Measurements from ENCODE around the gene INPP5D.
"Not testable (repeated sequence)": the region's sequence is repeated elsewhere in the genome, so short reads cannot be mapped to it uniquely, and the experiment has no call there.

Gene INPP5D

DNA sequence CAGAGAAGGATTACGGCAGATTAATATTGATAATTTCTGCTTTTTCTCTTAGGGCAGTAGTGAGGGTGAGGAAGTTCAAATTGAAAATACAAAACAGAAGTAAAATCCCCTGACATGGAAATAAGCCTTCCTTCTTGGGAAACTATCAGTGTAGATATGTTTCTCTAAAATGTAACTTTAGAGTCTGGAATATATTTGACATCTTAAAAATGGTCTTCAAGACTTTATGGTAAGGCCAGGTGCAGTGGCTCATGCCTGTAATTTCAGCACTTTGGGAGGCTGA lies 33.0 kb downstream of the INPP5D start:
- DNase-seq (ENCODE audit: insufficient read length, low spot score) = no peak
- no peak for TF ChIP-seq POLR2A (IDR thresholded peaks at IDR 0.05; ENCODE audit: low read depth, low read length)
- FAIRE-seq = no peak

- no peak for DNase-seq (ENCODE audit: insufficient read length, low spot score)
- no peak for TF ChIP-seq POLR2A (IDR thresholded peaks at IDR 0.05; ENCODE audit: low read depth, low read length)
- FAIRE-seq = no peak
Measured at GRCh38 chr2:233093721-233094120, 33.6 kb downstream of the INPP5D start.

- FAIRE-seq (no peak), DNase-seq (ENCODE audit: insufficient read length, low spot score) (no peak)
- no peak for TF ChIP-seq POLR2A (IDR thresholded peaks at IDR 0.05; ENCODE audit: low read depth, low read length)
Measured at GRCh38 chr2:233094614-233095013, 34.5 kb downstream of the INPP5D start.

- FAIRE-seq = no peak
- no peak for DNase-seq (ENCODE audit: insufficient read length, low spot score)
- TF ChIP-seq POLR2A (IDR thresholded peaks at IDR 0.05; ENCODE audit: low read depth, low read length) = no peak
Measured at GRCh38 chr2:233096006-233096405, 35.9 kb downstream of the INPP5D start.

- no peak for FAIRE-seq
Measured at GRCh38 chr2:233098618-233099017, 38.5 kb downstream of the INPP5D start.

GRCh38 chr2:233099820-233100191 lies 39.7 kb downstream of the INPP5D start:
- FAIRE-seq; DNase-seq (ENCODE audit: insufficient read length, low spot score): not testable (repeated sequence)

More at GRCh38 chr2:233098618-233099017, 38.5 kb downstream of the INPP5D start:
- DNase-seq (ENCODE audit: insufficient read length, low spot score) = no peak
- no peak for TF ChIP-seq POLR2A (IDR thresholded peaks at IDR 0.05; ENCODE audit: low read depth, low read length)

GRCh38 chr2:233100192-233100998 lies 40.3 kb downstream of the INPP5D start:
- no peak for DNase-seq (ENCODE audit: insufficient read length, low spot score)
- FAIRE-seq = no peak
- no peak for TF ChIP-seq POLR2A (IDR thresholded peaks at IDR 0.05; ENCODE audit: low read depth, low read length)

DNA sequence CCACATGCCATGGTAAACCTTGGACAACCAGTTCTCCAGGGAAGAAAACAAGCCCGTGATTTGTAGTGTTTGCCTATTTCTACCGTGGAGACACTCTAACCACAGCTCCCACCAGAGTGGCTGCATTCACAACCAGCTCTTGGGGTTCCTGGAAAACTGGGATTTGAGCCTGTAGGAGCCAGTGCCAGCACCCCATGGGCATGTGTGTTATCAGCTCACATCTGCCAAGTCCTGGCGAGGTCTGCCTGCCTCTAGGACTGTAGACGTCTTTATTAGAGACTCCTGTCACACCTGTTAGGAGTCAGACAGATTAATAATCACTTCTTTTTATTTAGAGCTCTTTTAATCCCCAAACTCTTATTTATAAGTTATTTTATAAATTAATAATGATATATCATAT lies 41.0 kb downstream of the INPP5D start:
- no peak for DNase-seq (ENCODE audit: insufficient read length, low spot score)
- no peak for FAIRE-seq
- TF ChIP-seq POLR2A (IDR thresholded peaks at IDR 0.05; ENCODE audit: low read depth, low read length) = no peak

DNA sequence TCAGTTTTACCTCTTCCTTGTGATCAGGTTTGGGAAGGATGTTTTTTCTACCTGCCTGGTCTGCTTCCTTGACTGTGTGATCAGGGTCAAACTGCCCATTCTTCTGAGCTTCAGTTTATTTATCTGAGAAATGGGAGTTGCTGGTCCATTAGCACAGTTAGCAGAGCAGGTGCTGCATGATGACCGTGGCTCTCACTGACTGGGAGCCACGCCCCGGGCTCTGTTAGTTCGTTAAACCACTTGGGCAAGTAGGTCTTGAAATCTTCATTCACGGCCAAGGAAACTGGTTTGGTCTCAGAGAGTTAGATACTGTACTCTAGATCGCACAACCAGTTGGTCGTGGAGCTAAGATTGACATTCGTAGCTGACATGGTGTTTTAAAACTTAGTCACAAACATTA lies 41.7 kb downstream of the INPP5D start:
- DNase-seq (ENCODE audit: insufficient read length, low spot score) (no peak), FAIRE-seq (no peak)
- no peak for TF ChIP-seq POLR2A (IDR thresholded peaks at IDR 0.05; ENCODE audit: low read depth, low read length)

- FAIRE-seq (no peak), DNase-seq (ENCODE audit: insufficient read length, low spot score) (no peak)
Measured at GRCh38 chr2:233105156-233105895, 45.2 kb downstream of the INPP5D start.

DNA sequence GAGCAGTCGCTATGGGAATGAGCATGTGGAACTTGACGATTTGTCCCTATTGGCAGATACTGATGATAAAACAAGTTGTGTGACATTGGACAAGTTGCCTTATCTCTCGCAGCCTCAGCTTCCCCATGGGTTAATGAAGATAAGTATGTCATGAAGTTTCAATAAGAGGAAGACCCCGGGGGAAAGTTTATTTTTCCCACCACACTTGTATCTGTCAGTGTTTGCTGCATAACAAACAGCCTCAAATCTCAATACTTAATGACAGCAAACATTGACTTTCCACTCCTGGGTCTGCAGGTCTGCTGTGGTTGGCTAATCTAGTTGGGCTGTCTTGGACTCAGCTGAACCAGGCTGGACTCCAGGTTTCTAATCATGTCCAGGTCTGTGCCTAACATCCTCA lies 45.8 kb downstream of the INPP5D start:
- TF ChIP-seq POLR2A (IDR thresholded peaks at IDR 0.05; ENCODE audit: low read depth, low read length) = no peak
- FAIRE-seq (no peak), DNase-seq (ENCODE audit: insufficient read length, low spot score) (no peak)

More at GRCh38 chr2:233105156-233105895, 45.2 kb downstream of the INPP5D start:
- TF ChIP-seq POLR2A (IDR thresholded peaks at IDR 0.05; ENCODE audit: low read depth, low read length) = no peak

DNA sequence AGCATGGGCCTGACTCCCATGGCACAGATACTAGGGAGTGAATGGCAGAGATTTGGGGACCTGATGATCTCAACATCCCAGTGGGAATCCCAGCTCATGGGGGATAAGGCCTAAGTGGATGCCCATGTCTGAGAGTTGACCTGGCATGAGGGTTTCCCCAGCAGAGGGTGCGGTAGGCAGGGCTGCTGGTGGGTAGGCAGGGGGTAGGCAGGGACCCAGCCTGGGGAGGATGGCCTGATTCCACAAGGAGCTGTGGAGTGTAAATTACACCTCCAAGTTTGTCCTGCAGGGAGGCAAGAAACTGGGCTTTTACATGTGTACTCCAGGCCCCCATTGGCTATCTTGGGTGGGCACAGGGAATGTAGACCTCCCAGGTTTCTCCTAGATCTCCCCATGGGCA lies 46.9 kb downstream of the INPP5D start:
- DNase-seq (ENCODE audit: insufficient read length, low spot score) = no peak
- no peak for TF ChIP-seq POLR2A (IDR thresholded peaks at IDR 0.05; ENCODE audit: low read depth, low read length)
- FAIRE-seq = no peak

GRCh38 chr2:233107831-233108300 lies 47.7 kb downstream of the INPP5D start:
- no peak for TF ChIP-seq POLR2A (IDR thresholded peaks at IDR 0.05; ENCODE audit: low read depth, low read length)
- FAIRE-seq (no peak), DNase-seq (ENCODE audit: insufficient read length, low spot score) (no peak)

DNA sequence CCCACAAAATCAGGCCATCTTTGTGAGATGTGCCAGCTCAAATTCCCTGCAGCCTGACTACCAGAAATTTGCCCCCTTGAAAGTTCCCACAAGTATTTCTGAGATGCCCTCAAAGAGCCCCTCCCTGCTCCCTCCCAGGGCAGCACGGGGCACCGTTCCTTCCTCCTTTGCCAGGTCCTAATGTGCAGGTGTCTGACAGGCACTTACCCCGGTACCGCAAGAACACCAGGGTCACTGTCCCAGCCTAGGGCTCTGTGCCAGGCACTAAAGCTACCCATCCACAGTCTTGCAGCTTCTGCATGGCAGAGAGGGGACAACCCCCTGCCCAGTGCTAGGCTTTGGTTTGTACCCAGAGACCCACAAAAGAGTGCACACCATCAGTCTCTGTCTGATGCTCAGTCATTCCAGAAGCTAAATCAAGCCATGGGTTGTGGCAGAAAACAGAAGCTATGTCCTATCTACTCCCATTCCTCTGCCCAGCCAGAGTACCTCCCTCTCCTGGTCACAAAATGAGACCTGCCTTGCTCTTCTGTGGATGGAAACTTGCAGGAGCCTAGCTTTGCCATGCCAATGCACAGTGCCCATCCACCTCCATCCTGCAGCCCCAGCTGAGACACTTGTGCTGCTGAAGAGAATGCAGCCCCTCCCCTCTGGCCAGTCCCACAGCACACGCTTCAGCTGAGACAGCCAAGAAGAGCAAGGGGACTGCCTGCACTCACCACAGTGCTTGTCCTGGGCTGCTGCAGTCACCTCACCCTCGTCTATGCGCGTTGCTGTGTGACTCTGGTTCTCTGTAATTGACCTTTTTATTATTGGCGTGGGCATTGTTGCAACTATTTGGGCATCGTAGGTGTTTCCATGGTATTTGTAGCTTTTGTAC lies 48.7 kb downstream of the INPP5D start:
- TF ChIP-seq POLR2A (IDR thresholded peaks at IDR 0.05; ENCODE audit: low read depth, low read length) = no peak
- FAIRE-seq (no peak), DNase-seq (ENCODE audit: insufficient read length, low spot score) (no peak)

Data from H54 (cell line).